ENCODE data around the gene UBE2D2. TPM values are rescaled to one million over a fixed set of nuclear protein-coding genes. Genes with fewer than 3 reads are reported as not detected.

UBE2D2 gene
- total and polyA plus RNA-seq, 2 of the 13 experiments (the other 11 are each of a cell fraction or from before 2014, with no cell fraction given) = 79.1 to 109 TPM

GRCh38 chr5:139523635-139524445, 37.3 kb upstream of the UBE2D2 start (continued):
- TF ChIP-seq STAT6 (CRISPR knock-in tag; IDR thresholded peaks at IDR 0.05; ENCODE audit: borderline replicate concordance) (no peak), IRX3 (CRISPR knock-in tag; IDR thresholded peaks at IDR 0.05; ENCODE audit: borderline replicate concordance, low read depth) (no peak), KDM6A (CRISPR knock-in tag; IDR thresholded peaks at IDR 0.05; ENCODE audit: low read depth) (no peak), TRIM24 (CRISPR knock-in tag; IDR thresholded peaks at IDR 0.05) (no peak), TFDP1 (CRISPR knock-in tag; IDR thresholded peaks at IDR 0.05; ENCODE audit: borderline replicate concordance) (no peak), FOXP4 (CRISPR knock-in tag; IDR thresholded peaks at IDR 0.05) (no peak), ZNF484 (CRISPR knock-in tag; IDR thresholded peaks at IDR 0.05; ENCODE audit: borderline replicate concordance, low read depth) (no peak), CREB1 (IDR thresholded peaks at IDR 0.05) (no peak), CREB1 (CRISPR knock-in tag; IDR thresholded peaks at IDR 0.05) (peak; percentile 43; the same call in 1 of the 2 replicates), ZNF180 (CRISPR knock-in tag; IDR thresholded peaks at IDR 0.05; ENCODE audit: borderline replicate concordance, low read depth) (no peak), MED8 (CRISPR knock-in tag; IDR thresholded peaks at IDR 0.05; ENCODE audit: insufficient replicate concordance) (no peak), ZNF430 (CRISPR knock-in tag; IDR thresholded peaks at IDR 0.05) (no peak), ZNF281 (CRISPR knock-in tag; IDR thresholded peaks at IDR 0.05; ENCODE audit: borderline replicate concordance) (no peak), SCMH1 (CRISPR knock-in tag; IDR thresholded peaks at IDR 0.05; ENCODE audit: borderline replicate concordance) (no peak), NFKB2 (CRISPR knock-in tag; IDR thresholded peaks at IDR 0.05; ENCODE audit: borderline replicate concordance) (no peak)
- TF ChIP-seq, protein P1, sequence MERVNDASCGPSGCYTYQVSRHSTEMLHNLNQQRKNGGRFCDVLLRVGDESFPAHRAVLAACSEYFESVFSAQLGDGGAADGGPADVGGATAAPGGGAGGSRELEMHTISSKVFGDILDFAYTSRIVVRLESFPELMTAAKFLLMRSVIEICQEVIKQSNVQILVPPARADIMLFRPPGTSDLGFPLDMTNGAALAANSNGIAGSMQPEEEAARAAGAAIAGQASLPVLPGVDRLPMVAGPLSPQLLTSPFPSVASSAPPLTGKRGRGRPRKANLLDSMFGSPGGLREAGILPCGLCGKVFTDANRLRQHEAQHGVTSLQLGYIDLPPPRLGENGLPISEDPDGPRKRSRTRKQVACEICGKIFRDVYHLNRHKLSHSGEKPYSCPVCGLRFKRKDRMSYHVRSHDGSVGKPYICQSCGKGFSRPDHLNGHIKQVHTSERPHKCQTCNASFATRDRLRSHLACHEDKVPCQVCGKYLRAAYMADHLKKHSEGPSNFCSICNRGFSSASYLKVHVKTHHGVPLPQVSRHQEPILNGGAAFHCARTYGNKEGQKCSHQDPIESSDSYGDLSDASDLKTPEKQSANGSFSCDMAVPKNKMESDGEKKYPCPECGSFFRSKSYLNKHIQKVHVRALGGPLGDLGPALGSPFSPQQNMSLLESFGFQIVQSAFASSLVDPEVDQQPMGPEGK (CRISPR knock-in tag; IDR thresholded peaks at IDR 0.05) = peak; percentile 58
